ENCODE data around the gene CCNB1. TPM values are rescaled to one million over a fixed set of nuclear protein-coding genes. Genes with fewer than 3 reads are reported as not detected.

Gene CCNB1
- polyA plus RNA-seq, 2 of the 4 experiments (the other 2 are of a cell fraction), result 236 to 311 TPM

DNA sequence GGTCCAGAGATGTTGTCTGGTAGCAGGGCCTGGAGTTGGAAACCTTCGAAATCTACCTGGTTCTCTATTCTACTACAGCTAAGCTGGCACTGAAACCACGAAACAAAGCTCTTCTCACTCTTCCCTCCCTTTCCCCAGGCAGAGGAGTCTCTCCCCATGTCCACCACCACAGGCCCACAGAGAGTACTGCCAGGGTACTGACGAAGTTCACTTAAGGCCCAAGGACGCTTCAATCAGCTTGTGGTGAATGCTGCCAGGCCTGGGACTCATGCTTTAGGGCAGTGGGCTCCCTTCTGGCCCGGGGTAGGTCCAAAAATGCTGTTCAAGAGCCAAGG is 17.3 kb upstream of the CCNB1 start:
- ChIA-PET POLR2A (no interaction called here), CTCF (interaction anchor here (0.9 kb wide), 1 partner anchor 130 kb away, joined by 3 read pairs; no protein-coding TSS in a partner anchor)
- WGBS (ENCODE audit: missing lambda C conversion rate), result 69% methylated on average over 5 of the region's 5 CpGs
- ATAC-seq, result no peak
- no peak for FAIRE-seq
- no peak overlapping the region for H3K4me2 ChIP-seq
- no peak for DNase-seq (ENCODE audit: low read depth in 1 of 2, low spot score in 1 of 2)
- TF ChIP-seq ZFP36 (IDR thresholded peaks at IDR 0.05; ENCODE audit: borderline replicate concordance, partially characterized antibody), result no peak
- no peak for TF ChIP-seq CEBPB (IDR thresholded peaks at IDR 0.05)
- TF ChIP-seq TP53 (CRISPR knock-in tag; IDR thresholded peaks at IDR 0.05), result no peak
- TF ChIP-seq GATA3 (IDR thresholded peaks at IDR 0.05; ENCODE audit: borderline replicate concordance), result no peak
- no peak for TF ChIP-seq HOXB5 (CRISPR knock-in tag; IDR thresholded peaks at IDR 0.05)
- TF ChIP-seq CHD4 (IDR thresholded peaks at IDR 0.05; ENCODE audit: borderline replicate concordance), result no peak
- TF ChIP-seq POLR2AphosphoS2 (conservative IDR thresholded peaks at IDR 0.05; ENCODE audit: low read length), result no peak
- no peak for TF ChIP-seq EP300 (IDR thresholded peaks at IDR 0.05)
- TF ChIP-seq NPAS2 (CRISPR knock-in tag; IDR thresholded peaks at IDR 0.05; ENCODE audit: borderline replicate concordance), result no peak
- no peak for TF ChIP-seq USF2 (IDR thresholded peaks at IDR 0.05)
- H3K4me1 ChIP-seq, result no peaks in the 10 kb centered on the region
- H3K27ac ChIP-seq, result no peak overlapping the region
- H3K9me3 ChIP-seq, result no peaks in the 10 kb centered on the region
- H3K4me3 ChIP-seq, result no peak overlapping the region

DNA sequence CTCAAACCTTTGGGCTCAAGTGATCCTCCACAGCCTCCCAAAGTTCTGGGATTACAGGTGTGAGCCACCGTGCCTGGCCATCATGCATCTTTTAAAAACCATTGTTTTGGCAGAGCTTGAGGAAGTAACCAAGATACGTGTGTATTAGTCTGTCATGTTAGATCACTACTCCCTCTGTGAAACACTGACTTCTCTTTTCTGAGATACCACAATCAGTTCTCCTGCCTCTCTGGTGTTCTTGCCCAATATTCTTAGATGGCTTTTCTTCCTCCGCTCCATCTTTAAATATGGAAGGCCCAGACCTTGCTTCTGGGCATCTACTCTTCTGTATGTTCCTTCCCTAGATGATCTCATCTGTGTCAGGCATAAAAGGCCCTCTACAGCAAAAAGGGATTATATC is 14.2 kb upstream of the CCNB1 start:
- ChIA-PET CTCF (interaction anchor here (0.7 kb wide), 1 partner anchor 128 kb away, joined by 5 read pairs; no protein-coding TSS in a partner anchor), POLR2A (interaction anchor here (1.6 kb wide), 1 partner anchor 59 kb away, joined by 4 read pairs; the partner anchor contains the start of gene SLC30A5)
- WGBS (ENCODE audit: missing lambda C conversion rate), result 72% methylated on average over 3 of the region's 3 CpGs
- ATAC-seq, result no peak
- Histone ChIP-seq H3K27ac (no peak overlapping the region), H3K4me1 (no peaks in the 10 kb centered on the region), H3K9me3 (no peaks in the 10 kb centered on the region), H3K4me2 (no peak overlapping the region), H3K4me3 (no peak overlapping the region)
- no peak for TF ChIP-seq POLR2A (IDR thresholded peaks at IDR 0.05; ENCODE audit: low read length)
- no peak for TF ChIP-seq KDM1A (IDR thresholded peaks at IDR 0.05; ENCODE audit: low read depth)
- TF ChIP-seq SREBF2 (IDR thresholded peaks at IDR 0.05), result no peak
- TF ChIP-seq FOSL2 (IDR thresholded peaks at IDR 0.05), result no peak
- TF ChIP-seq FOSL2 (CRISPR knock-in tag; IDR thresholded peaks at IDR 0.05), result no peak
- TF ChIP-seq PHF8 (IDR thresholded peaks at IDR 0.05; ENCODE audit: borderline replicate concordance, low read depth), result no peak
- TF ChIP-seq, protein P1, sequence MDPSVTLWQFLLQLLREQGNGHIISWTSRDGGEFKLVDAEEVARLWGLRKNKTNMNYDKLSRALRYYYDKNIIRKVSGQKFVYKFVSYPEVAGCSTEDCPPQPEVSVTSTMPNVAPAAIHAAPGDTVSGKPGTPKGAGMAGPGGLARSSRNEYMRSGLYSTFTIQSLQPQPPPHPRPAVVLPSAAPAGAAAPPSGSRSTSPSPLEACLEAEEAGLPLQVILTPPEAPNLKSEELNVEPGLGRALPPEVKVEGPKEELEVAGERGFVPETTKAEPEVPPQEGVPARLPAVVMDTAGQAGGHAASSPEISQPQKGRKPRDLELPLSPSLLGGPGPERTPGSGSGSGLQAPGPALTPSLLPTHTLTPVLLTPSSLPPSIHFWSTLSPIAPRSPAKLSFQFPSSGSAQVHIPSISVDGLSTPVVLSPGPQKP (IDR thresholded peaks at IDR 0.05; ENCODE audit: low read depth, low read length), result no peak
- no peak for TF ChIP-seq ZFP36 (IDR thresholded peaks at IDR 0.05; ENCODE audit: borderline replicate concordance, partially characterized antibody)
- TF ChIP-seq KDM5A (IDR thresholded peaks at IDR 0.05), result no peak
- no peak for TF ChIP-seq FOXS1 (CRISPR knock-in tag; IDR thresholded peaks at IDR 0.05)
- no peak for TF ChIP-seq HEYL (CRISPR knock-in tag; IDR thresholded peaks at IDR 0.05)
- no peak for TF ChIP-seq TFCP2L1 (CRISPR knock-in tag; IDR thresholded peaks at IDR 0.05)
- TF ChIP-seq RARB (CRISPR knock-in tag; IDR thresholded peaks at IDR 0.05), result no peak
- TF ChIP-seq ZSCAN20 (CRISPR knock-in tag; IDR thresholded peaks at IDR 0.05), result no peak
- no peak for TF ChIP-seq REST (IDR thresholded peaks at IDR 0.05)
- TF ChIP-seq TP53 (CRISPR knock-in tag; IDR thresholded peaks at IDR 0.05), result no peak
- no peak for DNase-seq (ENCODE audit: low read depth in 1 of 2, low spot score in 1 of 2)
- no peak for FAIRE-seq

Data from A549 (cell line).